ENCODE data around the gene USP10. TPM values are rescaled to one million over a fixed set of nuclear protein-coding genes. Genes with fewer than 3 reads are reported as not detected.
A peak's percentile ranks its signal among the peaks of the same experiment; 100 is the strongest.
"Not testable (repeated sequence)": the region's sequence is repeated elsewhere in the genome, so short reads cannot be mapped to it uniquely, and the experiment has no call there.

Gene USP10
- total RNA-seq, 1 experiment from 2014 or later = 51.1 TPM

DNA sequence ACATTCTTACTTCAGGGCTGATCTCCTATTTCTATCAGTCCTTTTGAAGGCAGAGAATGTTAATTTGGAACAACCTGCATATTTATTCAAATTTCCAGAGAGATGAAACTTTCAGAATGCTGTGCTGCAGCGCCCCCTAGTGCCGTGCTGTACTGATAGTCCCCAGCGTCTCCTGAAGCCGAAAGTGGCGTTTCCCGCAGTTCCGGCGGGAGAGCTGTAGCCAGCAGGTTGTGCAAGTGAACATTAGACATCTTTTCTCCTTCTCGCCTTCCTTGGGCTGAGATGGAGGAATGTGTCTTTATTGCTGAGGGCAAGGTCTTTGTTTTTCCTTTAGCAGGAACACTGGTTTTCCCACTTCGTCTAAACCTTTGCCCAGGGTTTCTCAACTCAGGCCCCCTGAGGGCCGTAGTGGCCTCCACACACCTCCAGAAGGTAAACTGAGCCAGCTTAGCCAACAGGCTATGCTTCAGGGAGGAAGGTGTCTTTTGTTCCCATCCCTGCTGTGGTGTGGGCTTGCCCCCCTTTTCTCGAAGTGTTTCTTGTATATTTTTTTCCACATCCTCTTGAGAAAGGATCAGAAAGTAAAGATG lies 26.4 kb downstream of the USP10 start:
- peak; percentile 74 for DNase-seq (ENCODE audit: low read depth)

DNA sequence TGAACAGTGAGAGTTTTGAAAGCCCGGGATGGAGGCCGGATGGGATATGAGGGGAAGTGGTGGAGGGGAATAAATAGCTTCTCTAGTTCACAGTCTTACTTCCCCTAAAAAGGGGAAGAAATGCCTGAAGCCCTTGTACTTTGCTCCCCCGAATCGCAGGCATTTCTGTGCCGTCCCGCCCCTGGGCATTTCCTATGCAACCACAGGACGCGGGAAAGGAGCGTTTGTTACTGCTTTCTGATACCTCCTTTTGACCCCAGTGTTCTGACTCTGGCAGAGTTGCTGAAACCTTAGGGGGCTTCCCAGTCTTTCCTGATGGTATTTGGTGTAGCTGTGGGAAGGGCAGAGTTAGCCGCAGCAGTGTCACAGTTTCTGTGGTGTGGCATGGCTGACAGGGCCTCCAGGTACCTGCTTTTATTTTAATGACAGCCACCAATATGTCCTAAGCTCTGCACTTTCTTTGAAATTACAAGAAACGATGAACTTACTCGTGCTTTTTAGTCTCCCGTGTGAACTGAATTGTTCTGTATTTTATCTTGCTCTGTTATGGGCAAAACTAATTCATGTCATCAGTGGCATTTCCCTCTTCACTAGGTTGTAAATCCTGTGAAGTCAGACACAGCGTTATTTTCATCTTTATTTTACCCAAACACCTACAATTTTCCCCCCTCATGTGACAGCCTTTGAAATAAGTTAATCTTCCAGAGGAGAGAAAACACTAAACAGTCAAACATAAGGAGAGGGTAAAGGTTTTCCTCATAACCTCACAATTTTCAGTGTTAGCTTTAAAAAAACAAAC lies 27.1 kb downstream of the USP10 start:
- DNase-seq (ENCODE audit: low read depth) = peak; percentile 28

GRCh38 chr16:84728853-84729424 lies 29.1 kb downstream of the USP10 start:
- DNase-seq (ENCODE audit: low read depth) = no peak

DNA sequence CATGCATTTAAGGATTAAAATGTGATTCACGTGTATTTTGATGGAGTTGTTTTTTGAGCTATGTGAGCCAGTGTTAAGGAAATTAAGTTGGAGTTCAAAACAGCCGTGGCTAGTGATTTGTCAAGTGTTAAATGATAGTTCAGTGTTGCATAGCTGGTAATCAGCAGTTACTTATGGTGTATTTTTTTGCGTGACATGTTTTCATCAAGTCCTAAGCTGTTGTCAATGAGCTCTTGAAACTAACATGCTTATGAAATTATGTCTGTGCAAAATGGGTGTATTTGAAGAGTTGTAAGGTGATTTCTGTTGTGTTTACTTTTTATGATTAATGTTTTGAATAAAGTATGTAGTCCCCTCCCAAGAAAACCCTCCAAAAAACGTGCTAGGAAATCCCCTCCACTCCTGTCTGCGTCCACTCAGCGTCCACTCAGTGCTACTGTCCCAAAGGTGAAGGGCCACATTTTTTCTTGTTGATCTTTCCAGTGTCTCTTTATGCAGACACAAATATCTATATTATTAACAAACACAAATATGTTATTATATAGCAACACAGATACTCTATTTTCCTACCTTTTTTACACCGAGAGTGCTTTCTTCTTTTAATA lies 30.0 kb downstream of the USP10 start:
- DNase-seq (ENCODE audit: low read depth) = no peak

DNA sequence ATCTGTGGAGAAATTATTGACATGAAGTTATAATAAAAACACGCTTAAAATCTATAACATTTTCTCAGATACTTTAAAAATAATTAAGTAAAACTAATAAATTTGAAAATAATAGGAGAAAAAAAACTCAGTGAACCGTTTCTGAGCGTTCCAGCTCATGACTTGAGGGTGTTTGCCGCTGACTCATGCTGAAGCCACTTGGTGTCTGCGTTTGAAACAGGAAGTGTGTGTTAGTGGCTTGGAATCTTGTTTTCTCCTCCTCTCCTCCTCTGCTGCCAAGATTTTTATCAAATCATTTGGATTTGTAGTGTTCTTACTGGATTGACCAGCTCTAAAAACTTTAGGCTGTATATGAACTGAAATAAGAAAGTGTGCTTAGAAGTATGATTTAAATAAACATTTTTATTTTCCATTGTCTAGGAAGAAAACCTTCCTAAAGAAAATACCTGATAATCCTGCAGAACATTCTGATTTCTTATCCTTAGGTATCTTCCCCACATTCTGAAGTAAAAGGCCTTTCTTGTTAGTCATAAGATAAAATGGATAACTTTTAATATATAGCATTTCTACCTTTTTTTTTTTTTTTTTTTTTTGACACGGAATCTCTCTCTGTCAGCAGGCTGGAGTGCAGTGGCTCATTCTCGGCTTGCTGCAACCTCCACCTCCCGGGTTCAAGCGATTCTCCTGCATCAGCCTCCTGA lies 30.8 kb downstream of the USP10 start:
- DNase-seq (ENCODE audit: low read depth) = peak; percentile 88

- DNase-seq (ENCODE audit: low read depth) = not testable (repeated sequence)
Observed at GRCh38 chr16:84732332-84732673, 32.5 kb downstream of the USP10 start.

DNA sequence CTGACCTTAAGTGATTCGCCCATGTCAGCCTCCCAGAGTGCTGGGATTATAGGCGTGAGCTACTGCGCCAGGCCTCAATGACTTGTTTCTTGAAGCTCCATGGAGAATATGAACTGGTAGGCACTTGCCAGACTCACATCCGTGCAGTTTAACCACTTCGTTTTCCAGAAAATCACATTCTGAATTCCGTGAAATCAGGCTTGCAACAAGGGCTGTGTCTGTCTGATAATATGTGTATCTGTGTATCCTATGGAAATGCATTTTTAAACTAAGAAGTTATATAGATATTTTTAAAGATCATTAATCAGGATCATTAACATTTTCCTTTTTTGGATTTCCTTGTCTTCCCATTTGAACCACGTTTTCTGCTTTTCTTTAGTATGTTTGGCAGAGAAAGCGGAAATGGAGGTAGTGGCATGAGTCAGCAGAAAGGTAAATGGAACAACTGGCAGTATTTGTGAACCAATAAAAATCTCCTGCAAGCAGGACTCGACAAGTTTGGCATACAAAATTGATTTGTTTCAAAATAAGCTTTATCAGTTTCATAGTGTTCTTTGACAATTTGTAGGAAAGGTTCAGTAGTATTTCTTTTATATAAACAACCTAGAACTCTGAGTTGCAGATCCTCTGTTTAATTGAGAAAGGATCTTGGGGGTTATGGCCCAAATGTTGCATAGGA lies 33.0 kb downstream of the USP10 start:
- DNase-seq (ENCODE audit: low read depth) = no peak

GRCh38 chr16:84735849-84736586 lies 36.2 kb downstream of the USP10 start:
- no peak for DNase-seq (ENCODE audit: low read depth)

- DNase-seq (ENCODE audit: low read depth) = no peak
Observed at GRCh38 chr16:84737192-84738011, 37.6 kb downstream of the USP10 start.

DNA sequence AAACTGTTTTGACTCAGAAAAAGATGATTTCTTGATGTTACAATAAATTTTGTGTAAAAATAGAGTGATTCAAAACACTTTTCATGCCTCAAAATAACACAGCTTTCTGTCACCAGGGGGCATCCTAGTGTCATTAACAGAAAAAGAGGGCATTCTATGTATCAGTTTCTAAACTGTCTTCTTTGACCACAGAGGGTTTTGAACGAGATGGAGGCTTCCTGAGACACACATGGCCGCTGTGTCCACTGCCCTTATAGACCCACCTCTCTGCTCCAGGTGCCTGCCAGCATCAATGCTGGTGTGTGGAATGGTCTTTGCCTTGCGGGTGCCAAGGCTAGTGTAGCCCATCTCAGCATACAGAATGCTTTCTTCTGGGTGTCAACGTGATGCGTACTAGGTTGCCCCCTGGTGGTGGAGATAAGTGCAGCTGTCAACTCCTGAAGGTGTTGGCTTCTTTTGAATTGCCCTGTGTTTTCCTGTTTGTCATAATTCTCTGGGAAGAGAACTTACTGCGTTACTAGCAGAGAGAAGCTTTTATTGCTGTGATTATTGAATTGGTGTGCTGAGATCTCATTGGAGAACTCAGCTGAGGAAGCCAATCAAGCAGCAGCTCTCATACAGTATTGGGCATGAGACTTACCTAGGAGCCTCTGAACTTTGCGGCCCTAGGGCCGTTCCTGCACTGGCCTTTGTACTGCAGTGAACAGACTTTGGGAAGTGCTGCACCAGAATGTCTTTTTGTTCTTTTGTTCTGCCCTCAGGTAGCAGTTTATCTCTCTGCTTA lies 38.6 kb downstream of the USP10 start:
- peak; percentile 69 for DNase-seq (ENCODE audit: low read depth)

- peak; percentile 87 for DNase-seq (ENCODE audit: low read depth)
Observed at GRCh38 chr16:84739349-84740124, 39.7 kb downstream of the USP10 start.

DNA sequence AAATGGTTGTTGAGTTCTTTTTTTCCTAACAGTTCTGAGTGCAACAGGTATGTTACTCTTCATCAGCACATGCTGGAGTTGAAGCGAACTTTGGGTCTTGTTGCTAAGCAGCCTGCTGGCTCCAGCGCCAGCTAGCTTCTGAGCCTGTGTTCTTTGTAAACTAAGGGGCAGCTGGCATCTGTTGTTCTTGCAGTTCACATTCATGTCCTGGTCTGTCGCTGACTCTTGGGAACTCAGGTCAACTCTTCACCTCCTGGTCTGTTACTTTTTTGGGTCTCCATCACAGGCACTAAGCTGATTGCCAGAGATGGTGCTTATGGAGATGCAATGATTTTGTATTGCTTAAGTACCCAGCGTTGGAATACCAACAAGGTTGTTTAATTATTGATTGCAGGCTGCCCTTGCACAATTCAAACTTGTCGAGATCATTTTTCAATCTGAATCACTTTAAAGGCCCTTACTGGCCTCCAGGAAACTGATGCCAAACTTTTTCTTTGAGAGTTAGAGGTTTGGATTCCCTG lies 40.9 kb downstream of the USP10 start:
- DNase-seq (ENCODE audit: low read depth) = no peak

DNA sequence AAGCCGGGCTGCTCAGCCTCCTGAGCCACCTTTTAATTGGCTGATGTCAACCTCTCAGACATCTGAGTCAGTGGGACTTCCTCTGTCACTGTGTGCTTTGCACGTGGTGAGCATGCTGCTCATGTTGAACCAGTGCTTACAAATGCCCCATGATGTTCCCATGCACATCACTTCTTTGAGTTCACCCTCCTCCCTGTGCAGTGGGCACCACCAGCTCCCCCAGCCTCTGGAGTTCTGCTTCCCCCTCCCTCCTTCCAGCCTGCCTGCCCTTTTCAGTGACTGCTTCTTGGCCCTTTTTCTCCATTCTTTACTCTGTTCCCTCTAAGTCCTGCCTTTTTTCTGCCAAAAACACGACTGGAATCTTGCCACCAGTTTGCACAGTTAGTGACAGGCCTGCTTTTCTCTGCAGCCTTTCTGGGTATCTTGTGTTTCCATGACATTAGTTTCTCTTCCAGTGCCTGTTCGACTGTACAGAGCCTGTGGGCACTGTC lies 41.6 kb downstream of the USP10 start:
- peak; percentile 46 for DNase-seq (ENCODE audit: low read depth)

DNA sequence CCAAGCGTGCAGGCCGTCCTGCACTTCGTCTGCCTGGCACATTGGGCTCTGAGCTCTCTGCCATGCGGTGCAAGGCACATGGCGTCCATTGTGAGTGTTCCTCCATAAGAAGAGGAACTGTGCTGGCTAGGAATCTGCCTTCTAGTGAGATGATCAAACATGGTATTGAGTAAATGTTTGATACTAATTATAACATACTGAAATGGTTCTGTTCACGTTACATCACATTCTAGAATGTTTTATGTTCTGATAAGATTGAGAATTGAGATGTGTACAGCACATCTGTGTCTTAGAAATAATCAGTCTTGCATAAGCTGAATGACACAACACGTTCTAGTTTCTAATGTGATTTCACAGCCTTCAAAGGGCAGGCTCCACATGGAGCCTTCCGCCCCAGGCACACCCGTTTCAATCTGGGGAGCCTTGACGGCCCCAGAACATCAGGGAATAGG lies 42.9 kb downstream of the USP10 start:
- no peak for DNase-seq (ENCODE audit: low read depth)

- no peak for DNase-seq (ENCODE audit: low read depth)
Observed at GRCh38 chr16:84746231-84746630, 46.4 kb downstream of the USP10 start.

GRCh38 chr16:84746875-84747274 lies 47.1 kb downstream of the USP10 start:
- DNase-seq (ENCODE audit: low read depth) = no peak

- not testable (repeated sequence) for DNase-seq (ENCODE audit: low read depth)
Observed at GRCh38 chr16:84748247-84748646, 48.4 kb downstream of the USP10 start.

DNA sequence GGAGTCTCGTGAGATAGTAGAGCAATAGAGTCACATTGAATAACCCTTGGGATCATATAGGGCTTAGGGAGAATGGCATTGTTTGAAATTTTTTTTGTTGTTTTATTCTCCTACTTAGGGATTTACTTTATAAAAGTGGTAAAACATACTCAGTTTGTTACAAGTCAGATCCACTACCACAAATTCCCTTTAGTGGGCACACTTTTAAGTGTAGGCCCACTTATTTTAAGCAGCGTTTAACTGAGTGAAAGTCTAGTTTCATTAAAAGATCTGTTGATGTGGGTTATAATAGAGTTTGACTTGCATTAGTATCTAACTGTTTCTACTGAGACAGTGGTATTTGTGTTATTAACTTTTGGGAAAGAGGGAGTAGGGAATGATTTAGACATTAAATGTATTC lies 49.3 kb downstream of the USP10 start:
- no peak for DNase-seq (ENCODE audit: low read depth)
